ENCODE measurements around the gene SMIM3. TPM values are rescaled to one million over a fixed set of nuclear protein-coding genes. Genes with fewer than 3 reads are reported as not detected.
"Not testable (repeated sequence)": the region's sequence is repeated elsewhere in the genome, so short reads cannot be mapped to it uniquely, and the experiment has no call there.

SMIM3 gene
- total RNA-seq, 2 donors from 2014 or later = 24.6 to 48.1 TPM

- Histone ChIP-seq H3K4me1 (peaks cover 0 to 3% of the 10 kb centered on the region in 2 donors), H3K9me3 (no peaks in the 10 kb centered on the region)
- no peak for TF ChIP-seq CTCF (IDR thresholded peaks at IDR 0.05)
Measured at GRCh38 chr5:150804388-150804787, 25.8 kb downstream of the SMIM3 start.

GRCh38 chr5:150809363-150809762, 30.8 kb downstream of the SMIM3 start:
- no peak for DNase-seq (ENCODE audit: low spot score)
- TF ChIP-seq CTCF (IDR thresholded peaks at IDR 0.05) = no peak
- no peaks in the 10 kb centered on the region for H3K27me3 ChIP-seq

More at GRCh38 chr5:150804388-150804787, 25.8 kb downstream of the SMIM3 start:
- H3K36me3 ChIP-seq = no peaks in the 10 kb centered on the region
- H3K4me3 ChIP-seq = no peak overlapping the region
- H3K27me3 ChIP-seq = no peaks in the 10 kb centered on the region
- no peak overlapping the region for H3K27ac ChIP-seq
- DNase-seq (ENCODE audit: low spot score) = no peak

GRCh38 chr5:150815010-150815409, 36.5 kb downstream of the SMIM3 start:
- no peak for TF ChIP-seq CTCF (IDR thresholded peaks at IDR 0.05)
- Histone ChIP-seq H3K9me3 (no peaks in the 10 kb centered on the region), H3K4me1 (no peaks in the 10 kb centered on the region), H3K36me3 (no peaks in the 10 kb centered on the region), H3K27ac (no peak overlapping the region), H3K27me3 (no peaks in the 10 kb centered on the region), H3K4me3 (no peak overlapping the region)
- DNase-seq (ENCODE audit: low spot score) = no peak

More at GRCh38 chr5:150809363-150809762, 30.8 kb downstream of the SMIM3 start:
- Histone ChIP-seq H3K36me3 (no peaks in the 10 kb centered on the region), H3K4me1 (no peaks in the 10 kb centered on the region), H3K9me3 (no peaks in the 10 kb centered on the region), H3K27ac (no peak overlapping the region), H3K4me3 (no peak overlapping the region)

- no peaks in the 10 kb centered on the region for H3K36me3 ChIP-seq
- H3K9me3 ChIP-seq = no peaks in the 10 kb centered on the region
- H3K27me3 ChIP-seq = no peaks in the 10 kb centered on the region
- H3K4me3 ChIP-seq = no peak overlapping the region
- DNase-seq (ENCODE audit: low spot score) = no peak
- H3K27ac ChIP-seq = no peak overlapping the region
- no peak for TF ChIP-seq CTCF (IDR thresholded peaks at IDR 0.05)
- H3K4me1 ChIP-seq = no peaks in the 10 kb centered on the region
Measured at GRCh38 chr5:150816946-150817345, 38.4 kb downstream of the SMIM3 start.

- no peak for DNase-seq (ENCODE audit: low spot score)
- no peaks in the 10 kb centered on the region for H3K4me1 ChIP-seq
- TF ChIP-seq CTCF (IDR thresholded peaks at IDR 0.05) = no peak
Measured at GRCh38 chr5:150829744-150830143, 51.2 kb downstream of the SMIM3 start.

GRCh38 chr5:150831821-150832220, 53.3 kb downstream of the SMIM3 start:
- not testable (repeated sequence) for H3K4me3 ChIP-seq; H3K27ac ChIP-seq; H3K9me3 ChIP-seq; H3K36me3 ChIP-seq; H3K27me3 ChIP-seq; DNase-seq (ENCODE audit: low spot score); H3K4me1 ChIP-seq

More at GRCh38 chr5:150829744-150830143, 51.2 kb downstream of the SMIM3 start:
- Histone ChIP-seq H3K9me3 (no peaks in the 10 kb centered on the region), H3K27ac (no peak overlapping the region), H3K36me3 (no peaks in the 10 kb centered on the region), H3K27me3 (no peaks in the 10 kb centered on the region), H3K4me3 (no peak overlapping the region)
